Liver (tissue), 9 donors: Measurements from ENCODE around the gene CEP95. TPM values are rescaled to one million over a fixed set of nuclear protein-coding genes. Genes with fewer than 3 reads are reported as not detected.

Experiments used
- DNase-seq: peaks from one replicate; pipeline ENCODE4 v3.0.0-alpha.2; 2017; ENCODE audit warnings: low spot score
- H3K27ac ChIP-seq, 2 donors: one replicate each; pipeline ENCODE4 v1.7.0; 2013; ENCODE audit warnings: inconsistent platforms in 2 of 2, low read length in 2 of 2, control low read depth in 1 of 2, low read depth in 1 of 2, mild to moderate bottlenecking in 1 of 2
- H3K27me3 ChIP-seq, 4 donors: one replicate each; pipeline versions ENCODE4 v1.6.1 to v1.7.0; 2013; ENCODE audit warnings: low read length in 3 of 4, inconsistent platforms in 1 of 4, mild to moderate bottlenecking in 1 of 4, moderate library complexity in 1 of 4; ENCODE audit not compliant: control insufficient read depth in 4 of 4, insufficient read depth in 4 of 4
- H3K36me3 ChIP-seq, 4 donors: one replicate each; pipeline versions ENCODE4 v1.6.1 to v1.7.0; 2013; ENCODE audit warnings: low read length in 3 of 4, mild to moderate bottlenecking in 3 of 4, low read depth in 1 of 4, moderate library complexity in 1 of 4; ENCODE audit not compliant: control insufficient read depth in 4 of 4, insufficient read depth in 3 of 4
- H3K4me1 ChIP-seq, 4 donors: one replicate each; pipeline versions ENCODE4 v1.6.1 to v1.7.0; 2013; ENCODE audit warnings: low read length in 3 of 4, mild to moderate bottlenecking in 3 of 4, moderate library complexity in 1 of 4; ENCODE audit not compliant: control insufficient read depth in 4 of 4, insufficient read depth in 4 of 4
- H3K4me3 ChIP-seq, 3 donors: one replicate each; pipeline versions ENCODE4 v1.6.1 to v1.7.0; 2013; ENCODE audit warnings: low read length in 3 of 3, control low read depth in 1 of 3, low read depth in 1 of 3, mild to moderate bottlenecking in 1 of 3
- H3K9ac ChIP-seq, 2 donors: one replicate each; pipeline ENCODE4 v1.7.0; 2013; ENCODE audit warnings: low read length in 2 of 2, mild to moderate bottlenecking in 2 of 2, moderate library complexity in 2 of 2, control low read depth in 1 of 2, low read depth in 1 of 2
- H3K9me3 ChIP-seq, 4 donors: one replicate each; pipeline versions ENCODE4 v1.6.1 to v1.7.0; 2013; ENCODE audit warnings: low read length in 3 of 4; ENCODE audit not compliant: control insufficient read depth in 4 of 4
- ATF3 ChIP-seq: IDR thresholded peaks from 2 replicates; pipeline ENCODE4 v1.6.1; 2016; ENCODE audit warnings: antibody characterized with exemption
- CTCF ChIP-seq: fragments of 150-350 bp; IDR thresholded peaks from 2 replicates; pipeline ENCODE4 v1.5.1; 2017; ENCODE audit warnings: improper control_type of control experiment, low read depth, low read length; ENCODE audit not compliant: missing input control
- EGR1 ChIP-seq, 2 donors: IDR thresholded peaks; 2 replicates each; pipeline ENCODE4 v1.6.1; 2016 to 2018; ENCODE audit warnings: antibody characterized with exemption in 2 of 2, low read depth in 2 of 2
- FOXA1 ChIP-seq: IDR thresholded peaks from 2 replicates; pipeline ENCODE4 v1.6.1; 2016; ENCODE audit warnings: antibody characterized with exemption
- FOXA2 ChIP-seq: IDR thresholded peaks from 2 replicates; pipeline ENCODE4 v1.6.1; 2016; ENCODE audit warnings: antibody characterized with exemption
- GABPA ChIP-seq, 2 donors: IDR thresholded peaks in 1 of 2; conservative IDR thresholded peaks in 1 of 2; 2 replicates each; pipeline ENCODE4 v1.6.1; 2016; ENCODE audit warnings: antibody characterized with exemption in 2 of 2, mild to moderate bottlenecking in 1 of 2, moderate library complexity in 1 of 2
- HNF4A ChIP-seq, 2 donors: conservative IDR thresholded peaks; 2 replicates each; pipeline ENCODE4 v1.6.1; 2016; ENCODE audit warnings: antibody characterized with exemption in 2 of 2, mild to moderate bottlenecking in 2 of 2
- HNF4G ChIP-seq: IDR thresholded peaks from 2 replicates; pipeline ENCODE4 v1.6.1; 2016; ENCODE audit warnings: antibody characterized with exemption
- JUND ChIP-seq, 2 donors: IDR thresholded peaks; 2 replicates each; pipeline ENCODE4 v1.6.1; 2016; ENCODE audit warnings: antibody characterized with exemption in 2 of 2
- MAX ChIP-seq: IDR thresholded peaks from 2 replicates; pipeline ENCODE4 v1.6.1; 2016; ENCODE audit warnings: antibody characterized with exemption
- NR2F2 ChIP-seq: IDR thresholded peaks from 2 replicates; pipeline ENCODE4 v1.6.1; 2016; ENCODE audit warnings: antibody characterized with exemption
- RAD21 ChIP-seq, 2 donors: IDR thresholded peaks; 2 replicates each; pipeline ENCODE4 v1.6.1; 2016; ENCODE audit warnings: antibody characterized with exemption in 2 of 2, mild to moderate bottlenecking in 2 of 2
- RXRA ChIP-seq, 2 donors: IDR thresholded peaks; 2 replicates each; pipeline ENCODE4 v1.6.1; 2017 to 2018; ENCODE audit warnings: antibody characterized with exemption in 2 of 2, mild to moderate bottlenecking in 1 of 2
- SP1 ChIP-seq: IDR thresholded peaks from 2 replicates; pipeline ENCODE4 v1.6.1; 2018; ENCODE audit warnings: antibody characterized with exemption, mild to moderate bottlenecking
- TAF1 ChIP-seq: conservative IDR thresholded peaks from 2 replicates; pipeline ENCODE4 v1.6.1; 2016; ENCODE audit warnings: antibody characterized with exemption, mild to moderate bottlenecking
- YY1 ChIP-seq: IDR thresholded peaks from 2 replicates; pipeline ENCODE4 v1.6.1; 2016; ENCODE audit warnings: antibody characterized with exemption, mild to moderate bottlenecking
- WGBS: extraction: QIAGEN DNeasy Blood & Tissue Kit; methylation state at CpG from one replicate; pipeline ENCODE4 v1.1.7; 2013; 5-methylcytosine and 5-hydroxymethylcytosine counted together
- polyA plus RNA-seq, 2 donors: library from polyadenylated mRNA; stranded (reverse) in 1 of 2; unstranded in 1 of 2; fragments of 200-250 nt in 1 of 2; fragments of >200 nt in 1 of 2; fragmentation: Nextera tagmentation in 1 of 2; extraction: Ambion mirVana in 1 of 2; gene quantifications; one replicate each; pipeline versions ENCODE4 v1.2.1 to v1.2.3, GENCODE V29; 2013 to 2015
- total RNA-seq, 2 donors: library from RNA; depleted of rRNA; stranded (reverse); fragments of >200 nt; gene quantifications; one replicate each; pipeline ENCODE4 v1.2.3, GENCODE V29; 2014
- TF ChIP-seq, protein P1 (sequence below): IDR thresholded peaks from 2 replicates; pipeline ENCODE4 v1.6.1; 2016; ENCODE audit warnings: antibody characterized with exemption
- TF ChIP-seq, protein P2 (sequence below): IDR thresholded peaks from 2 replicates; pipeline ENCODE4 v1.6.1; 2016; ENCODE audit warnings: antibody characterized with exemption, mild to moderate bottlenecking
- donor health status: healthy.
- donor health status: healthy.
- donor health status: healthy.
- donor health status: healthy.
- donor health status: healthy.

The CEP95 gene
- total and polyA plus RNA-seq, 4 donors = 5.3 to 23.3 (median 11.0) TPM

DNA sequence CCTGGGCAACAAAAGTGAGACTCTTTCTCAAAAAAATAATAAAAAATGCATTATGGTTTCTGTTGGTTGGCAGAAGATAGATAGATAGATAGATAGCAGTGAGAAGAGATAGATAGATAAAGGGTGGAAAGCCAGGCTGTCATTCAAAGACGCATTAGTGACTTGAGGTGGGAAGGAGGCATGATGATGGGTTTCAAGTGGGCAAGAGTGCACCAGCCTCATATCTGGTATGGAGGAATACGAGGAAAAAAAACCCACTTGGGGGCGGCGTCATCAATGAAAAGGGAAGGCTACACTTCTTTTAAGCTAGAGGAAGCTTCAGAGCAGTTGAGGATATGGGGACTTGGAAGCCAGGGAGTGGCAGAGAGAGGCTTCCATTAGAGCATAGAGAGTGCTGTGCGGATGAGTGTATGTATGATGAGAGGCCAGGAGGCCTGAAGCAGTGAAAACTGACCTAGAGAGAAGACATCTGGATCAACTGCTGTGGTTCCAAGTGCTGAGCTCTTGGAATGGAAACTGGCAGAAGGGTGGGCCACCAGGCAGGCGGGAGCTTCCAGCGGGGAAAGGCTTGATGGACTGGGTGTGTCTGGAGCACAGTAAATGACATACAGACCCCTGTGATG, 31.8 kb downstream of the CEP95 start:
- WGBS = 94% methylated on average over 7 of the region's 7 CpGs

More for the DNA sequence above, 31.8 kb downstream of the CEP95 start:
- no peak overlapping the region for H3K4me3 ChIP-seq
- H3K27me3 ChIP-seq = no peaks in the 10 kb centered on the region
- H3K4me1 ChIP-seq = no peaks in the 10 kb centered on the region
- no peak overlapping the region for H3K27ac ChIP-seq
- TF ChIP-seq TAF1 (no peak), YY1 (no peak), FOXA1 (no peak), RAD21 (IDR thresholded peaks at IDR 0.05) (no peak), FOXA2 (no peak), SP1 (no peak), ATF3 (no peak), HNF4A (conservative IDR thresholded peaks at IDR 0.05) (no peak), EGR1 (IDR thresholded peaks at IDR 0.05; ENCODE audit: low read depth in 2 of 2) (no peak), HNF4G (no peak), RXRA (IDR thresholded peaks at IDR 0.05) (no peak), MAX (no peak), JUND (IDR thresholded peaks at IDR 0.05) (no peak), CTCF (no peak), NR2F2 (no peak), GABPA (IDR thresholded peaks at IDR 0.05 in 1 of 2, conservative IDR thresholded peaks at IDR 0.05 in 1 of 2) (no peak)
- TF ChIP-seq, protein P1, sequence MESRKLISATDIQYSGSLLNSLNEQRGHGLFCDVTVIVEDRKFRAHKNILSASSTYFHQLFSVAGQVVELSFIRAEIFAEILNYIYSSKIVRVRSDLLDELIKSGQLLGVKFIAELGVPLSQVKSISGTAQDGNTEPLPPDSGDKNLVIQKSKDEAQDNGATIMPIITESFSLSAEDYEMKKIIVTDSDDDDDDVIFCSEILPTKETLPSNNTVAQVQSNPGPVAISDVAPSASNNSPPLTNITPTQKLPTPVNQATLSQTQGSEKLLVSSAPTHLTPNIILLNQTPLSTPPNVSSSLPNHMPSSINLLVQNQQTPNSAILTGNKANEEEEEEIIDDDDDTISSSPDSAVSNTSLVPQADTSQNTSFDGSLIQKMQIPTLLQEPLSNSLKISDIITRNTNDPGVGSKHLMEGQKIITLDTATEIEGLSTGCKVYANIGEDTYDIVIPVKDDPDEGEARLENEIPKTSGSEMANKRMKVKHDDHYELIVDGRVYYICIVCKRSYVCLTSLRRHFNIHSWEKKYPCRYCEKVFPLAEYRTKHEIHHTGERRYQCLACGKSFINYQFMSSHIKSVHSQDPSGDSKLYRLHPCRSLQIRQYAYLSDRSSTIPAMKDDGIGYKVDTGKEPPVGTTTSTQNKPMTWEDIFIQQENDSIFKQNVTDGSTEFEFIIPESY = no peak
- TF ChIP-seq, protein P2, sequence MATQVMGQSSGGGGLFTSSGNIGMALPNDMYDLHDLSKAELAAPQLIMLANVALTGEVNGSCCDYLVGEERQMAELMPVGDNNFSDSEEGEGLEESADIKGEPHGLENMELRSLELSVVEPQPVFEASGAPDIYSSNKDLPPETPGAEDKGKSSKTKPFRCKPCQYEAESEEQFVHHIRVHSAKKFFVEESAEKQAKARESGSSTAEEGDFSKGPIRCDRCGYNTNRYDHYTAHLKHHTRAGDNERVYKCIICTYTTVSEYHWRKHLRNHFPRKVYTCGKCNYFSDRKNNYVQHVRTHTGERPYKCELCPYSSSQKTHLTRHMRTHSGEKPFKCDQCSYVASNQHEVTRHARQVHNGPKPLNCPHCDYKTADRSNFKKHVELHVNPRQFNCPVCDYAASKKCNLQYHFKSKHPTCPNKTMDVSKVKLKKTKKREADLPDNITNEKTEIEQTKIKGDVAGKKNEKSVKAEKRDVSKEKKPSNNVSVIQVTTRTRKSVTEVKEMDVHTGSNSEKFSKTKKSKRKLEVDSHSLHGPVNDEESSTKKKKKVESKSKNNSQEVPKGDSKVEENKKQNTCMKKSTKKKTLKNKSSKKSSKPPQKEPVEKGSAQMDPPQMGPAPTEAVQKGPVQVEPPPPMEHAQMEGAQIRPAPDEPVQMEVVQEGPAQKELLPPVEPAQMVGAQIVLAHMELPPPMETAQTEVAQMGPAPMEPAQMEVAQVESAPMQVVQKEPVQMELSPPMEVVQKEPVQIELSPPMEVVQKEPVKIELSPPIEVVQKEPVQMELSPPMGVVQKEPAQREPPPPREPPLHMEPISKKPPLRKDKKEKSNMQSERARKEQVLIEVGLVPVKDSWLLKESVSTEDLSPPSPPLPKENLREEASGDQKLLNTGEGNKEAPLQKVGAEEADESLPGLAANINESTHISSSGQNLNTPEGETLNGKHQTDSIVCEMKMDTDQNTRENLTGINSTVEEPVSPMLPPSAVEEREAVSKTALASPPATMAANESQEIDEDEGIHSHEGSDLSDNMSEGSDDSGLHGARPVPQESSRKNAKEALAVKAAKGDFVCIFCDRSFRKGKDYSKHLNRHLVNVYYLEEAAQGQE = no peak
- no peak overlapping the region for H3K9ac ChIP-seq
- no peak for DNase-seq
- no peaks in the 10 kb centered on the region for H3K9me3 ChIP-seq
- peaks cover 9 to 46% (median 36%) of the 10 kb centered on the region in 4 donors for H3K36me3 ChIP-seq
